HT-29 (cell line): Measurements from ENCODE around the gene GEMIN4. TPM values are rescaled to one million over a fixed set of nuclear protein-coding genes. Genes with fewer than 3 reads are reported as not detected.
"Not testable (repeated sequence)": the region's sequence is repeated elsewhere in the genome, so short reads cannot be mapped to it uniquely, and the experiment has no call there.

Source experiments
- DNase-seq: peaks from one replicate; pipeline ENCODE4 v3.0.0-alpha.2; 2015; ENCODE audit warnings: low spot score
- total RNA-seq: library from RNA; depleted of rRNA; stranded (reverse); fragments of >200 nt; shearing (Covaris generic); gene quantifications from 2 replicates; pipeline ENCODE4 v1.2.3, GENCODE V29; 2014; rRNA removed

Gene GEMIN4
- 34.4 and 35.2 TPM in 2 replicates for total RNA-seq

- DNase-seq = peak; percentile 84
Observed at GRCh38 chr17:752002-752619, at the start of gene GEMIN4. TSS of gene GEMIN4 (minus strand) at chr17:752264. CDS start at chr17:752142, 122 bp downstream.

GRCh38 chr17:801660-802059 is 49.6 kb upstream of the GEMIN4 start:
- DNase-seq = no peak

GRCh38 chr17:800446-801242 is 48.6 kb upstream of the GEMIN4 start:
- DNase-seq = no peak

- no peak for DNase-seq
Observed at GRCh38 chr17:799261-799660, 47.2 kb upstream of the GEMIN4 start.

GRCh38 chr17:798246-798645 is 46.2 kb upstream of the GEMIN4 start:
- DNase-seq = no peak

GRCh38 chr17:797236-797840 is 45.3 kb upstream of the GEMIN4 start:
- DNase-seq = no peak

- DNase-seq = no peak
Observed at GRCh38 chr17:796609-797008, 44.5 kb upstream of the GEMIN4 start.

- no peak for DNase-seq
Observed at GRCh38 chr17:795721-796120, 43.7 kb upstream of the GEMIN4 start.

GRCh38 chr17:795276-795675 is 43.2 kb upstream of the GEMIN4 start:
- DNase-seq = no peak

- peak; percentile 66 for DNase-seq
Observed at GRCh38 chr17:794876-795275, 42.8 kb upstream of the GEMIN4 start.

GRCh38 chr17:792277-792676 is 40.2 kb upstream of the GEMIN4 start:
- no peak for DNase-seq

- DNase-seq = no peak
Observed at GRCh38 chr17:791829-792228, 39.8 kb upstream of the GEMIN4 start.

- DNase-seq = not testable (repeated sequence)
Observed at GRCh38 chr17:790874-791247, 38.8 kb upstream of the GEMIN4 start.

GRCh38 chr17:789931-790873 is 38.1 kb upstream of the GEMIN4 start:
- DNase-seq = not testable (repeated sequence)

- no peak for DNase-seq
Observed at GRCh38 chr17:789160-789840, 37.2 kb upstream of the GEMIN4 start.

- DNase-seq = no peak
Observed at GRCh38 chr17:788551-788950, 36.5 kb upstream of the GEMIN4 start.

GRCh38 chr17:787641-788221 is 35.7 kb upstream of the GEMIN4 start:
- no peak for DNase-seq

- not testable (repeated sequence) for DNase-seq
Observed at GRCh38 chr17:785901-786300, 33.8 kb upstream of the GEMIN4 start.

GRCh38 chr17:784143-784542 is 32.1 kb upstream of the GEMIN4 start:
- no peak for DNase-seq
